ELR (cell line): ENCODE measurements around the gene AIFM1.
A peak's percentile ranks its signal among the peaks of the same experiment; 100 is the strongest.

ENCODE experiments used
- DNase-seq: peaks from one replicate; pipeline ENCODE4 v3.0.0-alpha.2; 2015; ENCODE audit warnings: low read depth

The AIFM1 gene

DNA sequence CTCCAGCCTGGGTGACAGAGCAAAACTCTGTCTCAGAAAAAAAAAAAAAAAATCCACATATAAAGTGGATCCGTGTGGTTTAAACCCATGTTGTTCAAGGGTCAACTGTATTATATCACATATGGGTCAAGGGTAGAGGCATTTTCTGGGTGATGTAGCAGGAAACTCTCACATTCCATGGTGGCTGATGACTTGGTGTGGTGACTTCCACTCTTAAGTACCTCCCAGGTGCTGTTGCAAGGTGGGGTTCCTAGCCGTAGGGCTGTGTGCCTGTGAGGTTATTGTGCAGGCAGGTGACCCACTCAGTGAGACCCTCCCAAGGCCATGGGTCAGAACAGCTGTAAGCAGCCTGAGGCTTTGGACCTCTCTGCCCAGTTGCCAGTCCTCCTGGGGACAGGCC, 72.4 kb downstream of the AIFM1 start:
- DNase-seq, result no peak

DNA sequence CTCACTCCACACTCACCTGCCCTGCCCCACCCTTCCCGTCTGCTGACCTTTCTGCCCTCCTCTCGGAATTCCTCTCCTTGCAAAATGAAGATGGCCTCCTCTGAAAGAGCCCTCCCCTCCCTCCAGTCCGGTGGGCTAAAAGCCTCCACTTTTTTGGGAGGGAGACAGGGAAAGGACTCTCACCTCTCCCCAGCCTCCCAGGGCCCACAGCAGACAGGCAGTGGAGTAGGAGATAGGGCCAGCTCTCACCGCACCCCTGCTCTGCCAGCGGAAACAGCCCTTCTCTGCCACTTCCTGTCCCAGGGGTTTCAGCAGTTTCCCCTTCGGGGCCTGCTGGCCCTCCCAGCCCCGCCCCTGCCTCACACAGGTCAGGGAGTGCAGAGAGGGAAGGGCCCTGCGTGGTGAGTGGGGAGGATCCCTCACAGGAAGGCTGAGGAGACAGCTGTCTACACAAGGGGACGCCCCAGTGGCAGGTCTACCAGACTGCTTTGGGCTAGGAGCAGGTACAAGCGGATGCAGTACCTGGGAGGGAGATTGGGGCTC, 73.6 kb downstream of the AIFM1 start:
- no peak for DNase-seq

DNA sequence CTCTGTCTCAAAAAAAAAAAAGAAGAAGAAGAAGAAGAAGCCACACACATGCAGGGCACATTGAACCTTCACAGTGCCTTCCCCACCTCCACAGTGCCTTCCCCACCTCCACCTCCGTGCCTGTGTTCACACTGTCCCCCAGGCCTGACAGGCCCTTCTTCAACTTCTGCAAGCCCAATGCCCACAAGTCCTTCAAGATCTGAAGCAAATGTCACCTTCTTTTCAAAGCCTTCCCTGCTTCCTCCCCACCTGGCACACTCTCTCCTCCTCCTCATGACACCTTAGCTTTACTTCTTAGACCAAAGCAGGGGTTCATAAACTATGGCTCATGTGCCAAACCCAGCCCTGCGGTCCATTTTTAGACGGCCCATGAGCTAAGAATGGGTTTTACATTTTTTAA, 75.3 kb downstream of the AIFM1 start:
- no peak for DNase-seq

DNA sequence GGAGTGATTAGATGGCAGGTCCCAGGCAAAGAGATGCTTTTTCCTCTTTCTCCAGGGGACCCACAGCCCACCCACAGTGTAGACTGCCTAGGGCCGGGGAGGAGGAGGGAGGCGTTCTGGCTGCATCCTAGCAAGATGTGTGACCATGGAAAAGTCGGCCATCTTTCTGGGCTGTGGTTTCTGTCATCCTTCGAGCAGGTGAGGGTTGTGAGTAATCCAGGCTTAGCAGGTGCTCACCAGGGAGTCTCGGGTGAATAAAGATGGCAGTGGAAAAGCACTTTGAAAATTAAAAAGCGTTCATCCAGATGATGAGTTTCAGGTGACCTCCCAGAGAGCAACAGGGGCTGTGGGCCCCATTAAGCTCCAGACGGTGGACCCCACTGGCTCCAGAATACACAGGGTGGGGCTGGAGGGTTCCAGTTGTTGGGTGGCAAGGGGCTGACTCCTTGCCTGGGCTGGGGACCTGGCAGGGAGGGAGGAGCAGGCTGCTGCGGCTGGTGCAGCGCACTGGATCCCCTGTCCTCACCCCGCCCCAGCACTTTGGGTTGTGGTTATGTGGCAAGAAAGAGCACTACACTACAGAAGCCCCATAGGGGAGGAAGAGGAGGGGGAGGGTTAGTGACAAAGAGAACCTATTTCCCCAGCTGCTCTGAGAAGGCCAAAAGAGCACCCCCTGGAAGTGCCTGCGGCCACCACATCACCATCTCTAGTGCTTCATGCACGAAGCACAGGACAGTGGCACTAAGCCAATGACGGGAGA, 79.0 kb downstream of the AIFM1 start:
- DNase-seq, result no peak

DNA sequence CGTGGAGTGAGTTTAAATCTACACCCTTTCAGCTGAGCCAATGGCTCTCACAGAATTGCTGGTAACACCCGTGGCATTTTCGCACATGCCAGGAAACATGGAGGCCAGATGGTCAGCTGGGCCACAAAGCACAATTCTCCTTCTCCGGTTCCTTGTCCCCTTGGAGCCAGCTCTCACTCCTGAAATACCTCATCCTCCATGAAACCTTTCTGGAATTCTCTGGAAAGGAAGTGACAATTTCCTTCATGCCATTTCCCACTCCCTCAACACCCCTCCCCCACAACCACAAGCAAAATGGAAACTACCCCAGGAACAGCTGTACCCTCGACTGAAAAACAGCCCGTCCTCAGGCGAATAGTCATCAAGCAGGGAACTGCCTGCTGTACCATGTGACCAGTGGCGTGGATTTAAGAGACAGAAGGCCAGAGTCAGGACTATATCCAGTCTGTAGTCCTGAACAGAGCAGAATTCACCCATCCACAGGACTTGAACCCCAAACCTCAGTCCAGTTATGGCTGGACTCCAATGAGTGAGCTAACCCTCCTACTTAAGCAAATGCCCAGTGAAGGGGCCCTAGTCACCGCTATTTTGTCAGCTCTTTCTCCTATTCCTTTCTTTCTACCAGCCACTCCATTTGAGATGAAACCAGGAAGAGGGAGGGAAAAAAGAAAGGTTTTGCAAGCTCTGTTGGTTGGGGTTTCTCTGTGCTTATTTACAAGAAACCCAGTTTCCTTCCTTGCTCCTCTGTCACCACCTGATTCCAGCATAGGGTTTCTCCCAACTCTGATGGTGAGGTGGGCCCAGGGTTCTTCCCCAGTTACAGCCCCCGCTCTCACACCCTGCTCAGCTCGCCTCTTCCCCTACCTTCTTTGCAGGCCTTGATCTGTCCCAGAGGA, 79.8 kb downstream of the AIFM1 start:
- no peak for DNase-seq

DNA sequence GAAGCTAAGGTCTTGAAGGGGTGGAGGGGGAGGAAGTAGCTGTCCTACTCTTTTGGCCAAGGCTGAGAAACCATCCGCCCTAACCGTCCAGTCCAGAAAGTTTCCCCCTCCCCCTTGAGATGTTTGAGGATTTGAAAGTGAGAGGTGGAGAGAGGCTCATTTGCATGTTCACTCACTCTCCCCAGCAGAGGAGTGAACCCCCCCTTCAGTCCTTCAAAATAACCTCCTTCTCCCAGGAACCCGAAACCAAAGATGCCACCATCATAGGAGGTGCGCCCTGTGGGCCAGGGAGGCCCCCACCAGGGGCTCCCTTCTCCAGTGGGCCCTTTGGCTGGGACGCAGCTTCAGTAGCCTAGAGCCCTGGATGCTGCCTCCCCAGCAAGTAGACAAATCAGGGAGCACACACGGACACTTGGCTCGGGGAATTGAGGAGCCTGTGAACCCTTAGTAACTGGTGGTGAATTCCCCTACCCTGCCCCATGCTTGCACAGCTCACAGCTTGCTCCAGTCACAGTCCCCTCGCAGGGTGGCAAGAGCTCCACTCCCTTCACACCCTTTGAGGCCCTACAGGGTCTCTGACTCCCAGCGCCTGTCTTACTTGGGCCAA, 80.9 kb downstream of the AIFM1 start:
- no peak for DNase-seq

DNA sequence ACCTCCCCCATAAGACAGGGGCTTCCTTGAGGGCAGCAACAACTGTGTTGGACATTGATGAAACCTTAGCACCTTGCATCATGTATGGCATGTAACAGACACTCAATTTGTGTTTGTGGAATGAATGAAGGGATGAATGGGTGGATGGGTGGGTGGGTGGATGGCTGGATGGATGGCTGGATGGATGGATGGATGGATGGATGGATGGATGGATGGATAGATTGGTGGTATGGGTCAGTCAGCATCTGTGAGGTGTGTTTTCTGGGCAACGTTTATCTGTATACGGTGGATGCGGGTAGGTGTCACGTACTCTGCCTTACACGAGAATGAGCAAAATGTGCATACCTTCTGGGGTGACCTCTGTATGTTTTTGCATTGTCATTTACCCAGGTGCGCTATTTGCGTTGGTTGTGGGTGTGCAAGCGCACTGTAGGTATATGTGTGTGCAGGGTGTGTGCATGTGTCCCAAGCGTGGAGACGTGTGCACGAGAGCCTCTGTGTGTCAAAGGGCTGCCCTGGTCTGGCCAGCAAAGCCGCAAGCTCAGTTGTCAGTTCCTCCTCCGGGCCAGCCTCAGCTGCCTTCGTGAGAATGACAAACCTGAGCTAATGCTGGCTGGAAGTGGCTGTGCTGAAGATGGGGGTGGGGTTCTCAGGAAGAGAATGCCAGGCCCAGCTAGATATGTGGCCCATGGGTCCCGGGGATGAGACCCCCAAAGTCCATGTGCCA, 81.8 kb downstream of the AIFM1 start:
- DNase-seq, result no peak

DNA sequence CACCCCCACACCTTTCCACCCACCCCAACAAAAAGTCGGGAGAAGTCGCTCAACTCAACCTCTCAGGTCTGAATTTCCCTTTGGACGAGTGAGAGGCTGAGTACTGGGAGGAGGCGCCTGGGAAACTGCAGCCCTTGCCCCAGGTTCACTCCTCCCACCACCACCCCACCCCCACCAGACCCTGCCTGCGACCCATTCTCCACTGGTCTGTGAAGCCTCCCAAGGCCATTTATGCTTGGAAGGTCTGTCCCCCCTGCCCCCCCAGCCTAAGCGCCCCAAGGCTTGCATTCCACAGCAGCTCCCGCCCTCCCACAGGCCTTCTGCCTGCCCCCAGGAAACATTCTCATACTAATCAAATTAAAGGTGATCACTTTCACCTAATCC, 82.5 kb downstream of the AIFM1 start:
- DNase-seq, result no peak

DNA sequence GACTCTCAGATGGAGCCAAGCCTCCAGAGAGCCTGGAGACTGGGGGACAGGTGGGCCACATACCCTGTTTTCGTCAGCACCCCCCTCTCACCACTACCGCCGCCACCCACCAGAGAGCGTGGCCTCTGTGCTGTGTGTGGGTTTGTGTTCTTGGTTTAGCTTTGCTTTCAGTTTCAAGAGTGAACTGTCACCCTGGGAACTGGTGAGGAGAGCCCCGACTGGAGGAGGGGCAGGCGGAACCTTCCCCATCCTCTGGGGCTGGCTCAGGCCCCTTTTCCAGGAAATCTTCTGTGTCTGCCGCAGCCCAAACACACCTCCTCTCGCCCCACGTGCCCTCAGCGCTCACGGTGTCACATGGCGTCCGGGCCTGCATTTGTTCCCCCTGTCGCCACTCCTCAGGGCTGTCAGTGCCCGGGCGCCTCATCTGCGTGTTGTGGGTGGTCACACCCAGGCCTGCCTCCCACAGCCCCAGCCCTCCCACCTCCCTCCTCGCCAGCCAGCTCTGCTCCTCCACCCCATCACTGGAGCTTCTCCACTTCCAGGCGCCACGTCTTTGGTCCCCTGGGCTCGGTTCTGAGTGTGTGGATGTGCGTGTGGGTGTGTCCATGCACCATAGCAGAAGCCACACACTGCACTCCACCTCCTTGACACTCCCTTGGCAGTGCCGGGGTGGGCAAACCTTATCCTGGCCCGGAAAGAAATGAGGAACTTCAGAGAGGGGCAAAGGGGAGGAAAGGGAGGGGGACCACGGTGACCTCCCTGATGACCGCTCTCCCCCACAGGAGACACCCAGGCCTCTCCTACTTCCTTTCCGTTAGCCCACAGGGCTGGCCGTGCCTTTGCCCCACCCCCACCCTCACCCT, 83.2 kb downstream of the AIFM1 start:
- DNase-seq, result no peak

DNA sequence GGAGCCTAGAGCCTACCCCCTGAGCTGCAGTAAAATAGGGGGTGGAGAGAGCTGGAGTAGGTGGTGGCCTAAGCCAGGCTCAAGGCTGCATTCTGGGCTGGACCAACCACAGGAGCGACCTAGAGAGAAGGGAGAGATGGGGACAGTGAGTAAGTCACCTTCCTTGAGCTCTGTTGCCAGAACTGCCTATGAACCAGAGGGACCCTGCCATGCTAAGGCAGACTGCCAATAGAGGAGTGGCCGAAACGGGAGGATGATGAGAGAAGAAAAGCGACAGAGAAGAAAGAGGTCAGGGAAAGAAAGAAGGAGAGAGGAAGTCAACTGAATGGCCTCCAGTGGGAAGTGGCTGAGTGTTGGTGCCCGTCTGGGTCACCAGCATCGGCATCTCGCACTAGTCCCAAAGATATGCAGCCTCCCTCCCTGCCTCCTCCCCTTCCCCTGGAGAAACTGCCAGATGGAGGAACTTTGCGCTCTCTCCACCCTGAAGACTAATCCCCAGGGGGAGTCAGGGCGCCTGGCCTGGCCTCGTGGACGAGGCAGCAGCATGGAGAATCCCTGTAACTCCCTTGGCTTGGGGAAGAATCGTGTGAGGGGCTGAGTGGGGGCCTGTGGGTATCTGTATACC, 84.1 kb downstream of the AIFM1 start:
- DNase-seq, result no peak

DNA sequence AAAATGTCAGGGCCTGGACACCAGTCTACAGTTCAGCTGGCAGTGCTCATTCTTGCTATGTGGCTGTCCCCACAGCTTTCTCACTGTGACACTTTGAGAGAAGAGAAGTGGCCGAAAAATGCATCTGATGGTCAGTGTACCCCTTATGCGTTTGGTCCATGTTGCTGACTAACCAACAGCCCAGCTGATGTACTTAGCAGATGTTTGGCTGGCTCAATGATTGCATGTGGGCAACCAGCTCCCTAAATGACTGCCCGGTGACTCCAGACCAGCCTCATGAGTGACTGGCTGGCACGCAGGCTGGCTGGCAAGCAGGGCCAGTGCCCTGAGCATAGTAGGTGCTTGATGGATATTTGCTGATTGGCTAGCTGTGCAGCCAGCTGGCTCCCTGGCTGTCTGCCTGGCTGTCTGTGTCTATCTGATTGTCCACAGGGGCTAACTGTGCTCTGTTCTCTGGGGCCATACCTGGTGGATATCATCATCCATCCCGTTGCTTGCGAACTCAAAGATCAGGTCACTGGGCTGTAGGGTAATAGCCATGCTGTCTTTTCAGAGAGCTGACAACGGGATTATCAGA, 84.8 kb downstream of the AIFM1 start:
- DNase-seq, result no peak

DNA sequence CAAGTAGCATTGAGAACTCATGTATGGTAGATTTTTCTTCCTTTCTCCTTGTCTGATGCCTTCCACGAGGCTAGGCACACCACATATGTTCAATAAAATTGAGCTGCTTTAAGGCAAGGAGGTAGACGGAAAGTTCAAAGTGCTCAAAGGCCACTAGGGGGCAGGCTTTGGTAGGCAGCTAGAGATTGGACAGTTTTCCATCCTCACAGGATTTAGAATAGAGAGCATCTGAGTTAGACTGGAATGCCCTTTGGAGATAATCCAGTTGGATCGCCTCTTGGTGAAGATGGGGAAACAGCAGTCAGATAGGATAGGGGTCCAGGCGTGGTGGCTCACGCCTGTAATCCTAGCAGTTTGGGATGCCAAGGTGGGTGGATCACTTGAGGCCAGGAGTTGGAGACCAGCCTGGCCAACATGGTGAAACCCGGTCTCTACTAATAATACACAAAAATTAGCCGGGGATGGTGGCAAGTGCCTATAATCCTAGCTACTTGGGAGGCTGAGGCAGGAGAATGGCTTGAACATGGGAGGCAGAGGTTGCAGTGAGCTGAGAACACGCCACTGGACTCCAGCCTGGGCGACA, 85.7 kb downstream of the AIFM1 start:
- DNase-seq, result peak; percentile 77
